OCI-M2 (cell line): ENCODE data around the gene ICOSLG.
"Not testable (repeated sequence)": the region's sequence is repeated elsewhere in the genome, so short reads cannot be mapped to it uniquely, and the experiment has no call there.

Source experiments
- DNase-seq: peaks from one replicate; lab custom pipeline; 2025; ENCODE audit not compliant: unreplicated experiment; lab: John Stamatoyannopoulos, UW

ICOSLG gene, protein sequence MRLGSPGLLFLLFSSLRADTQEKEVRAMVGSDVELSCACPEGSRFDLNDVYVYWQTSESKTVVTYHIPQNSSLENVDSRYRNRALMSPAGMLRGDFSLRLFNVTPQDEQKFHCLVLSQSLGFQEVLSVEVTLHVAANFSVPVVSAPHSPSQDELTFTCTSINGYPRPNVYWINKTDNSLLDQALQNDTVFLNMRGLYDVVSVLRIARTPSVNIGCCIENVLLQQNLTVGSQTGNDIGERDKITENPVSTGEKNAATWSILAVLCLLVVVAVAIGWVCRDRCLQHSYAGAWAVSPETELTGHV

DNA sequence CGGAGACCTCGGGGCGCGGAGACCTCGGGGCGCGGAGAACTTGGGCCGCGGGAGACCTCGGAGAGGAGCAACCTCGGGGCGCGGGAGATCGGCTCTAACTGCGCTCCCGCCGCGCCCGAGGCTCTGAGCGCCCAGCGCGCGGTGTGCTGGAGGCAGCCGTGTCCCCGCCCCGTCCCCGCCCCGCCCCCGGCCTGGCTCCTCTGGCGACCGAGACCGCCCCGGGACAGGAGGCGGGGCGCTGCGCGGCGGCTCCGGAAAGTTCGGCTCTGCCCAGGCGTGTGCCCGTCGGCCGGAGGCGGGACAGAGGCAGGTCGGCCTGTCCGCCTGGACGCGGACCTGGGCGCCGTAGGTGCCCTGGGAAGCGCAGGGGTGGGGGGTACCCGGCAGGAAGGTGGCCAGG lies at the start of gene ICOSLG:
Gene ICOSLG (minus strand): TSS at position 102 of the 400 bp plus-strand sequence. CDS start 126 bp downstream, outside the sequence.
- DNase-seq = not testable (repeated sequence)

DNA sequence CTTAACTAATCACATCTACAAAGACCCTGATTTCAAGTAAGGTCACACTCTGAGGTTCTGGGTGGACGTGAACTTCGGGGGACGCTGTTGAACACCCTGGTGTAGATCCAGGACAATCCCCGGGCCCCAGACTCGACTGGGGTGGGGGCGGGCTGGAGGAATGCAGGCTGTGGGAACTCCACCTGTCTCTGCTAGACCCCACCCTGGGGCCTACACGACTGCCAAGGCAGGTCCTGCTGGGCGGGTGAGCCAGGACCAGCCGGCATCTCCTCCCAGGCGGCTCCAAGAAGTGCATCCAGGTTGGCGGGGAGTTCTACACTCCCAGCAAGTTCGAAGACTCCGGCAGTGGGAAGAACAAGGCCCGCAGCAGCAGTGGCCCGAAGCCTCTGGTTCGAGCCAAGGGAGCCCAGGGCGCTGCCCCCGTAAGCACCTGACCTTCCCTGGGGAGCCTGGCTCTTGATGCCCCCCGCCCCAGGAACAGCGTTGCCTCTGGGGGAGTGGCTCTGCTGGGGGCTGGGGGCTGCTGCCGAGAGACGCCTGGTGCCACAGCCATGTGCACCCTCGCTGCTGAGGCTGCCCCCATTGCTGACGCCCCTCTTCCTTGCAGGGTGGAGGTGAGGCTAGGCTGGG lies 48.8 kb upstream of the ICOSLG start:
- no peak for DNase-seq

DNA sequence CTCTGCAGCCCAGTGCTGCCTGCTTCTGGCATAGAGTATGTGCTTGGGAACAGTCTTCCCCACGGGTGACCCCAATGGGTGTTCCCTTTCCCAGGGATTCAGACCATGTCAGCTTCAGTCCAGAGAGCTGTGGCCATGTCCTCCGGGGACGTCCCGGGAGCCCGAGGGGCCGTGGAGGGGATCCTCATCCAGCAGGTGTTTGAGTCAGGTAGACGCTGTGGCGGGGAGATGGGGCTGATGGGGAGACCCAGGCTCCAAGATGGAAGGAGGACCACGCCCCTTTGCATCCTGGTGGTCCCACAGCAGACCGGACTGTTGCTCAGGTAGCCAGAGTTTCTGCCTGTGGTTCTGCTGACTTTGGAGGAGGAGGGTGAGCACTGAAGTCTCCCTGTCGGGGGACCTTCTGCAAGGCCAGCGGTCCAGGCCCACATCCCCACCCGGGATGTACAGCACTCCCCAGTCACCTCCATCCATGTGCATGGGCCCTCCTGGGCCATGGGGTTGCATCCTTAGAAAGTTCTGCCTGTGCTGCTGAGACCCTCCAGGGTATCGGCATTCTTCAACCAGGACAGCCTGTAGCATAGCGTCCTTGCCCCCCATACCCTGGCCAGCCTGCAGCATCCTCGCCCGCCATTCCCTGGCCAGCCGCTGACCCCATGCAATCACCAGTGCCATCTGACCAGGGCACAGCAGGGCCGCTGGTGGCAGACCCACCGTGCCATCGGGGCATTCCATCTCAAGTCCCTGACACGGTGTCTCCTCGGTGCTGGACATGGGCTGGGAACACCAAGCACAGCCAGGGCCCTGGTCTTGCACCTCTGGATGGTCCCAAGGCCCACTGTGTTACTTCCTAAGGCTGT lies 47.7 kb upstream of the ICOSLG start:
- DNase-seq = no peak

DNA sequence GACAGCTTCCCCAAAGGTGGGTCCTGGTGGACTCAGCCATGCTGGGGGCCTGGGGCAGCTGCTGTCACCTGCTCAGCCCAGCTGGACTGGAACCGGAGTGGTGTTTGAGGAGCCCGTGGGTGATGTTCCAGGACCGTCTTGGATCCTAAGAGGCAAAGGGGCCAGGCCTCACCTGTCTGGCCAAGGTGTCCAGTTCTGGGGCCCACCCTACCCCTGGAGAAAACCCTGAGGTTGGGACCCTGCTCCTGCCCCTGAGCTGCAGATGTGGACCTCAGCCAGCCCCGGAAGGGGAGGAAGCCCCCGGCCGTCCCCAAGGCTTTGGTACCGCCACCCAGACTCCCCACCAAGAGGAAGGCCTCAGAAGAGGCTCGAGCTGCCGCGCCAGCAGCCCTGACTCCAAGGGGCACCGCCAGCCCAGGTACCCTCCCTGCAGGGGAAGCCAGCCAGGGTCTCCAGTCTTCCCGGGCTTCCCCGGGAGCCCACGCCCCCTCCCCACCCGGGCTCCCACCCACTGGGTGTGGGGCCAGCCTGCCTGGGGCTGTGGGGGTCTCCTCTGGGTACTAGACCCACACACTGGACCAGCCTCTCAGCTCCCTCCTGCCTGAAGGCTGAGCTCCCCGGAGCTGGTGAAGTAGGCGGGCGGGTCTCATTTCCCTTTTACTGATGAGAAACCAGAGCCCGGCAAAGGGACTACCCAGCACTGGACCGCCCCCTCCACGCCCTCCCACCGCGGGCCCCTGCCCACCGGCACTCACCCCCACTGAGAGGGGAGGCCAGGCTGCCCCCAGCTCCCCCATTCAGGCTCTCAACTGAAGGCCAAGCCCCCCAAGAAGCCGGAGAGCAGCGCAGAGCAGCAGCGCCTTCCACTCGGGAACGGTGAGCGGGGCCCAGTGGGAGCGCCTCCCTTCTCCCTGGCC lies 46.2 kb upstream of the ICOSLG start:
- DNase-seq = no peak

DNA sequence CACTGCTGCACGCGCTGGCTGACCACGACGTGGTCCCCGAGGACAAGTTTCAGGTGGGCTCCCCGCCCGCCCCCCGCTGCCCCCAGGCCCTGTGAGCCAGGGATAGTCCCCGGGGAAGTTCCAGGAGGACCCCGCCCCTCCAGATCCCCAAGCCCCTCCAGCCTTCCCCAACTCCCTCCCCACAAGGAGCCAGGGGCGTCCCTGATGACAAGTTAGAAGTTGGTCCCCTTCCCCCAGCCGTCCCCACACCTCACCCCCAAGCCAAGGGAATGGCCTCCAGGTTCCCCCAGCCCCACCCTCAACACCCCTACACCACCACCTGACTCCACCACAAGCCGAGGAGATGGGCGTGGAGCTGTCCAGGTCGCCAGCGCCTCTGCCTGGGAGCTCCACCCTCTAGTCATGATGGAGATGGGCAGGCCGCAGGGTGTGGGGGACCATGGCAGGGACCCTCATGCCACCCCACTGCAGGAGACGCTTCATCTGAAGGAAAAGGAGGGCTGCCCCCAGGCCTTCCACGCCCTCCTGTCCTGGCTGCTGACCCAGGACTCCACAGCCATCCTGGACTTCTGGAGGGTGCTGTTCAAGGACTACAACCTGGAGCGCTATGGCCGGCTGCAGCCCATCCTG lies 45.5 kb upstream of the ICOSLG start:
- DNase-seq = no peak

DNA sequence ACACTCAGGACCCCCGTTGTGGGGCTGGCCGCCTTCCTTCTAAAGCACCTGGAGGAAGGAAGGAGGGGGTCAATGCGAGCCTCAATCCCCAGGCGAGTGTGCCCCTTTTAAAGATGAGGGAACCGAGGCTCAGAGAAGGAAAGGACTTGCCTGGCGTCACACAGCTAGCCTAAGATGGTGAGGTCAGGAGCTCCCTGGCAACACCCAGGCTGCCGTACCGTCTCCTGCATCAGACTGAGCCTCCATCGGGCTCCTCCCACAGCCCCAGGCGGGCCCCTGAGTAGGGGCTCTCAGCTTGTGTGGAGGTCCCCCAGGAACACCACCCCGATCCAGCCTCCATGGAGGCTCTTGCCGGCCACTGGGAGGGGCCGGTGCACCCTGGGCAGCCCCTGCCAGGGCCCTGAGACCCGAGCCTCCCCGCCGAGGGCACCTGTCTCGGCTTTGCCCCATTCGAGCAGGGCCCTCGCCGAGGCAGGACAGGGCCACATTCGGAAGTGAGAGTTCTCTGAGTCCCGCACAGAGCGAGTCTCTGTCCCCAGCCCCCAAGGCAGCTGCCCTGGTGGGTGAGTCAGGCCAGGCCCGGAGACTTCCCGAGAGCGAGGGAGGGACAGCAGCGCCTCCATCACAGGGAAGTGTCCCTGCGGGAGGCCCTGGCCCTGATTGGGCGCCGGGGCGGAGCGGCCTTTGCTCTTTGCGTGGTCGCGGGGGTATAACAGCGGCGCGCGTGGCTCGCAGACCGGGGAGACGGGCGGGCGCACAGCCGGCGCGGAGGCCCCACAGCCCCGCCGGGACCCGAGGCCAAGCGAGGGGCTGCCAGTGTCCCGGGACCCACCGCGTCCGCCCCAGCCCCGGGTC lies 44.6 kb upstream of the ICOSLG start, which contains the start of gene AIRE:
Gene AIRE (plus strand): TSS at position 739 of the 855 bp plus-strand sequence. CDS start 131 bp downstream, outside the sequence.
- DNase-seq = no peak

DNA sequence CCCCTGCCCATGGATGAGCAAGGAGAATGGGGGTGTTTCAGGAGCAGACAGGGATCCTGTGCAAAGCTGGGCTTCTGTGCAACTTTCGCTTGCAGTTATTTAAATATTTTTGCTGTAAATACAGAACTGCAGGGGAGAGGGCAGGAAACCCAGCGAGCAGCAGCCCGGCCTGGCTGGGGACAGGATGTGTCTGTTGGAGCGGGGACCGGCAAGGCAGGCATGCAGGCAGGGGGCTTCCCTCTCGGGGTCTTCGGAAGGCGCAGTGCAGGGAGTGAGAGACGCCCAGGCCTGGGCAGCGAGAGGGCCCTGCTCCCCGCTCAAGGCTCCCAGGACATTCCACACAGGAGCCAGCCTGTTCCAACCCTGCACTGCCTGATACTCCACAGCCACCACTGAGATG lies 43.2 kb upstream of the ICOSLG start:
- DNase-seq = no peak

DNA sequence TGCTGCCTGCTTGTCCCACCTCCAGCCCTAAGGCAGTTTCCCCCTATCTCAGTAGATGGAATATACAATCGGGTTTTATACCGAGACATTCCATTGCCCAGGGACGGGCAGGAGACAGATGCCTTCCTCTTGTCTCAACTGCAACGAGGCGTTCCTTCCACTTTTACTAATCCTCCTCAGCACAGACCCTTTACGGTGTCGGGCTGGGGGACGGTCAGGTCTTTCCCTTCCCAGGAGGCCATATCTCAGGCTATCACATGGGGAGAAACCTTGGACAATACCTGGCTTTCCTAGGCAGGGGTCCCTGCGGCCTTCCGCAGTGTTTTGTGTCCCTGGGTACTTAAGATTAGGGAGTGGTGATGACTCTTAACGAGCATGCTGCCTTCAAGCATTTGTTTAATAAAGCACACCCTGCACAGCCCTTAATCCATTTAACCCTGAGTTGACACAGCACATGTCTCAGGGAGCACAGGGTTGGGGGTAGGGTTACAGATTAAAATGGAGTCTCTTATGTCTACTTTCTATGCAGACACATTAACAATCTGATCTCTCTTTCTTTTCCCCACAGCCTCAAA lies 42.6 kb upstream of the ICOSLG start:
- not testable (repeated sequence) for DNase-seq

DNA sequence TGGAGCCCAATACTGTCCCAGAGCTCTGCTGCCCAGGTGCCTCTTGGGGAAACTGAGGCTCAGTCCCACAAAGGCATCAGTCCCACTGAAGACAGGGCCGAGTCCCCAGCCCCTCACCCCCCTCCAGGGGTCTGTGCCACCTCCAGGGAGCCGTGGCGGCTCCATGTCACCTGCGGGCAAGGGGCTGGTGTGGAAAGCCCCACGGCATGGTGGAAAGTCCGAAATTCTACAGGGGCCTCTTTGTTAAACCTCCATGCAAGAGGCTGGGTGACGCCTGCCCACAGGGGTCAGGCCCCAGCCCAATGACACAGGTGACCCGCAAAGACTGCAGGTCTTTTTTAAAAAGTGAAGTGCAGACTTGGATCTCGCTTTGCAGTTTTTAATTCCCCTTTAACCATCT lies 41.6 kb upstream of the ICOSLG start:
- no peak for DNase-seq

DNA sequence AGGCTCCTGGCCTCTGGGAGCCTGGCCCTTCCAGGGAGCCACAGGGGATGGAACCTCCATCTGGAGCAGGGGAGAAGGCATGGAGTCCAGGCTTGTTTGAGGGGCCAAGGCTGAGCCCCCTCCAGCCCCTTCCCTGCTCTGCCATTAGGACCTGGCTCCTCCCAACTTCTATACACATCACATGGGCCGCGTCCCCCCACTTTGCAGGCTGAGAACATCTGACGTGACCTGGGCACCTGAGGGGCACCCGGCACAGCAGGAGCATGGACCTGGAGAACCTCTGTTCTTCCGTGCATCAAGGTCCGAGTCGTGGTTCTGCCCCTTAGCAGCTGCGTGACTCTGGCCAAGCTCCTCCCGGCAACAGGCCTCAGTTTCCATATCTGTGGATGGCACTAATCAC lies 41.1 kb upstream of the ICOSLG start:
- DNase-seq = no peak

DNA sequence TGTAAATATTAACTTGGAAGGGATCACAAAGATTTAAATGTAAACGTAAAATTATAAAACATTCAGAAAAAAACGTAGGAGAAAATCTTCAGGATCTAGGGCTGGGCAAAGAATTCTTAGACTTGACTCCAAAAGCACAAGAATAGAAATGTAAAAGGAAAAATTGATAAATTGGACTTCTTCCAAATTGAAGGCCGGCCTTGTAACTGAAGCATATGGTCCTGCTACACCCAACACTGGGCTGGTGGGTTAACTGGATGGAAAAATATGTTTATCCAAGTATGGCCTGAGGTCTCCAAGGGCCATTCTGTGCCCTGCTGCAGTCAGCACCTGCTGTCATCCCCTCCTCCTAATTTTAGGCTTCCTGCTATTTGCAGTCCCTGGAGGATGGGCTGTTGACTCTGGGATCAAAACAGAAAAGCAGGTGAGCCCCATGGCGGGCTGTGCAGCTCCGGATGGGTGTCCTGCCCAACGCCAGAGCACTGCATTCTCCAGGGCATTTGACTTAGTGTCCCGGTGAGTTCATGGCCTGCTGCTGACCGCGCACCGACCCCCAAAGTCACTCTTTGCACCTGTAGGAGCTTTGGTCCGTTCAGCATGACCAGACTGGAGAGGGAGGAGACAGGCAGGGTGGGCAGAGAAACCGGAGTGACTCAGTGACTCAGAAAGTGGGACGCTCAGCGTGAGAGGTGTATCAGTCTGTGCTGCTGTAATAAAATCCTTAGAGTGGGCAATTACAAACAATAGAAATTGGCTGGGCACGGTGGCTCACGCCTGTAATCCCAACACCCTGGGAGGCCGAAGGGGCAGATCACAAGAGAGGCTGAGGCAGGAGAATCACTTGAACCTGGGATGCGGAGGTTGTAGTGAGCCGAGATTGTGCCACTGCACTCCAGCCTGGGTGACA lies 38.9 kb upstream of the ICOSLG start:
- DNase-seq = no peak

DNA sequence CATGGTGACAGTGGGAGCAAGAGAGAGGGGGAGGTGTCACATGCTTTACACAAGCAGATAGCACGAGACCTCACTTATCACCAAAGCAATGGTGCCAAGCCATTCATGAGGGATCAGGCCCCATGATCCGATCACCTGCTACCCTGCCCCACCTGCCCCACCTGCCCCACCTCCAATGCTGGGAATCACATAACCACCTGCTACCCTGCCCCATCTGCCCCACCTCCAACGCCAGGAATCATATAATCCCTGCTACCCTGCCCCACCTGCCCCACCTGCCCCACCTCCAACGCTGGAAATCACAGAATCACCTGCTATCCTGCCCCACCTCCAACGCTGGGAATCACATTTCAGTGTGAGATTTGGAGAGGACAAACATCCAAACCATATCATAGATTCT lies 34.3 kb upstream of the ICOSLG start:
- no peak for DNase-seq

DNA sequence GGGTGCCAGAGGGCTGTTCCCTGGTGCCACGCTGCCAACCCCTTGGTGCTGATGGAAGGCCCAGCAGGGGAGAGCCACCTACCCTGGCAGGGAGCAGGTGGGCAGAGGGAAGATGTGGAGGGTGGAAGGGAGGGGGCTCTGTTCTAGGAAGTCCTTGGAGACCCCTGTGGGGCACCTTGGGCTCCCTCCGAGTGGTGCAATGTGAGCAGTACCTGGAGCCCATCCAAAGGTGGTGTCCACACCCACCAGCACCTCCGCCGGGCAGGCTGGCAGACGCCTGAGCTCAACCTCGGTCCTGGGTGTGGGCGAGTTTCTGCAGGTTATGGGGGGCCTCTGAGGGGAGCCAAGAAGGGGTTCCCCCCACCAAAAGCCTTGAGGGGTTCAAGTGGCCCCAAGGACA lies 32.3 kb upstream of the ICOSLG start:
- no peak for DNase-seq

DNA sequence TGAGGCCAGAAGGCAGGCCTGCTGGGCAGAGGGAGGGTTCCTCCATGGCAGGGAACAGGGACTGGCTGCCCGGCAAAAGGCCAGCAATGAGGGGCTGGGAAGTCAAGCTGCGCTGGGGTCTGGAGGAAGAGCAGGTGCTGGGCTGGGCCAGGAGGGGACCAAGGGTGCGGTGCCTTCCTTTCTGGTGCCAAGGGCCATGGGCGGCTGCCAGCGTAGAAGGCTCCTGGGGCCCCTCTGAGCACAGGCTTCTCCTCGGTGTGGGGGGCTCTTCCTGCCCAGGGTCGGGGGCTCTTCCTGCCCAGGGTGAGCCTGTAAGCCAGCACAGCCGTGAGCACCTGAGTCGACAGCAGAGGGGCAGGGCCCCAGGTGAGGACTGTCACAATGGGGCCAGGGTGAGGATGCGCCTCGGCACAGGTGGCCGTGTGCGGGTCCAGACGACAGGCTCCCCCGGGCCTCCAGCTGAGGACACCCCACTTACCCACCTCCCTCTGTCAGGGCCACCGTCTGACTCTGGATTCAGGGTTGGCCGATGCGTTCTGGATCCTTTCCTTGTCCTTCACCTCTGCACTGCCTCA lies 31.6 kb upstream of the ICOSLG start:
- DNase-seq = no peak

DNA sequence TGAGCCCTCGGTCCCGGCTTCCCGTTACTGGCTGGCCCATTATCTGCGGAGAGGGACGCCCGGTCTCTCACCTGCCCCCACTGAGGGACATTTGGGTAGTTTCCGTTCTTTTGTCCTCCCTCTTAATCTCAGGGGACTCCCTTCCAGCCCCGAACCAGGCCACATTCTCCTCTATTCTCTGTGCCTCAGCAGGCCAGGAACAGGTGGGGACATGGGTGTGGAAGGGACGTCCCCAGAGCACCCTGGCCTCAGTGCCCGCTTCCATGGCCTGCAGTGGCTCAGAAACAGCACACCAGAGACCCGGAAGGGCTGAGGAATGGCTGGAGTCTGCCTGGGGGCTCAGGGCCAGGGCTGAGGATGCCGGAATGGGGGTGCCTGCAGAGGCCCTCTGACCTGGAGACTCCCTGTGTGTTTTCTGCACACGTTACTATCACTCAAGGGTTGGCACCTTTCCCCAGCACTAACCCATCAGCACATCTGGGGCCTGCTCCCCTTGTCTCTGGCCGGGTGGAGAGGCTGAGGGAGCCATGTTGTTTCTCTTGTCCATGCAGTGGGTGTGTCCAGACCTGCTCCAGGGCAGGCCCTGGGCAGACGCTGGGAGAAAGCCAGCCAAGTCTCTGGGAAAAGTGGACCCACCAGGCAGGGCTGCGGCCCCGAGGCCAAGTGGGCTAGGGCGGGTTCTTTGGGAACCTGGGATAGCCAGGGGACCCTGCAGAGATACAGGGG lies 31.0 kb upstream of the ICOSLG start:
- no peak for DNase-seq

DNA sequence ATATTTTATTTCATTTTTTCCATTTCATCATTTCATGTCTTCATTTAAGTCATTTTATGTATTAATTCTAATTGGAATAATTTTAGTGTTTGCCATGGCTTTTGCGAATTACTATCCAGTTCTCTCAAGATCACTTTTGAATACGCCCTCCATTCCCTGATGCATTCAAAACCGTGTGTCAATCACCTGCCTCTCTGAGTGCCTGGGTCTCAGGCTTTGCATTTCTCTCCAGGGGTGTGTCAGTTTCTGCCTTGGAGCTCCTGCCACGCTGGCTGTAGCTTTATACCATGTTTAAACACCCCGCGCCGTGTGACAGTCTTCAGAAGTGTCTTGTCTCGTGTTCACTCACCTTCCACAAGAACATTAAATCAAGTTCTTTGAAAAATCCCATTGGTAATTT lies 28.3 kb upstream of the ICOSLG start:
- no peak for DNase-seq

DNA sequence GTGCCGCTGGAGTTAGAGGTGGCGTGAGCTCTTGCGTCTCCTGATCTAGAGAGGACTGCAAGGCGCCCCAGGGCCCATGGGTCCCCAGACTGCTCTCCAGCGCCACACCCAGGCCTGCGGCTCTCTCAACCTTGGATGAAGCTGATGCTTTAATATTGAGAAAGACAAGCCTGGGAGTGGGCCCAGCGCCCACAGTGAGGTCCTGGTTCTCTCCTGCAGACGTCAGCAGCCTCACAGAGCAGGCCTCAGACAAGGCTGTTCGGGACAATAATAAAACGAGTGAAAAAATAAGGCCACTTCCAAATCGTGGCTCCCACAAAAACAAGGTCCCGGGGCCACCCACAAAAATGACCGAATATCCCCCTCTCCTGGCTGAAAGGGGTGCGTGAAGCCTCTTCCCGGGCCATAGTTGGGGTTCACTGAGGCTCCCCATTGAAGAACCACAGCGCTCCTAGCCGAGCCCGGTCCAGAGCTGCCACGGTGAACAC lies 27.0 kb upstream of the ICOSLG start:
- no peak for DNase-seq
